ENCODE measurements around the gene SCUBE2. TPM values are rescaled to one million over a fixed set of nuclear protein-coding genes. Genes with fewer than 3 reads are reported as not detected.

The SCUBE2 gene
- total and polyA plus RNA-seq, 12 donors, result 1.9 to 47.6 (median 4.1) TPM

DNA sequence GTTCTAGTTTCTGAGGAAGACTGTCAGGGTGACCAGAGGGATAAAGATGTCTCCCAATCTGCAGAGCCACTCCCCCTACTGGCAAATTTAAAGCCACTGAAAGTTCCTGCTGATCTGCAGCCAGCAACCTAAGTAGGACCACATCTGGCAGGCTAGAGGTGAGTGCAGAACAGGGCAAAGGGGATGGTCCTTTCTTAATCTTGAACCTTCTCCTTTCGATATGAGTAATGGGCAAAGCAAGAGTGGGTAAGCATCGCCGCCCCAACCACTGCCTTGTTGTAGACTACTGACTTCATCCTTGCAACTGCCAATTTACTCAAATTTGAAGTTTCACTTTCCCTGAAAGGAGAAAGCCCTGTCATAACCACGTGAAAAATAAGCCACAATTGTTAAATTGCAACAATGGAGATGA is 30.7 kb downstream of the SCUBE2 start:
- TF ChIP-seq CTCF (IDR thresholded peaks at IDR 0.05), result peak in 1 of 6 experiments; percentile 6
- no peak for TF ChIP-seq POLR2A (IDR thresholded peaks at IDR 0.05)
- Histone ChIP-seq H3K27ac (no peak overlapping the region), H3K36me3 (replicated peaks in 1 of 2) (no peaks in the 10 kb centered on the region), H3K9me3 (replicated peaks in 1 of 3) (no peaks in the 10 kb centered on the region), H3K4me3 (no peak overlapping the region), H3K4me1 (replicated peaks in 1 of 2) (peaks cover 0 to 2% of the 10 kb centered on the region in 2 donors), H3K27me3 (no peaks in the 10 kb centered on the region)
- intact Hi-C loops (cut with DNase I), result no loop called here
- peak in 2 of 7 donors; percentile 10 to 60 for DNase-seq
- WGBS, 4 donors, result 53 to 70% (median 68%) methylated on average over 4 of the region's 4 CpGs

- H3K27ac ChIP-seq, result no peak overlapping the region
- H3K36me3 ChIP-seq (replicated peaks in 1 of 2), result no peaks in the 10 kb centered on the region
- H3K4me1 ChIP-seq (replicated peaks in 1 of 2), result no peaks in the 10 kb centered on the region
- H3K27me3 ChIP-seq, result no peaks in the 10 kb centered on the region
- intact Hi-C loops (cut with DNase I), result no loop called here
- 55 to 76% (median 64%) methylated on average over 3 of the region's 3 CpGs for WGBS, 4 donors
- no peak for DNase-seq
- no peaks in the 10 kb centered on the region for H3K9me3 ChIP-seq (replicated peaks in 1 of 3)
- TF ChIP-seq POLR2A (IDR thresholded peaks at IDR 0.05), result no peak
- no peak for TF ChIP-seq CTCF (IDR thresholded peaks at IDR 0.05)
- no peak overlapping the region for H3K4me3 ChIP-seq
Observed at GRCh38 chr11:9059406-9059805, 32.0 kb downstream of the SCUBE2 start.

DNA sequence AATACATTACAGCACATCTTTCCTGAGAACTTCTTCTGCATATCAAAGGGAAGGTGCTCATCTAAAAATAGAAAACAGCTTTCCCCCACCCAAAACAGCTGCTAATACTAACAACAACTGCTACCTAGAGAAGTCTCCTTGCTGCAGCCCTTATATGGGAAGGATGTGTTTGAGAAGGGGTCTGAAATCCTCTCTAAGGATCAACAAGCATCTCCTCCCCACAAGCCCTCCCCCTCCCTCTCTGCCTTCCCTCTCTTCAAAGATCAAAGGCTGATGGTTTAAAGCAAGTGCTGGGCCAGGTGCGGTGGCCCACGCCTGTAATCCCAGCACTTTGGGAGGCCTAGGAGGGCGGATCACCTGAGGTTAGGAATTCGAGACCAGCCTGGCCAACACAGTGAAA is 33.5 kb downstream of the SCUBE2 start:
- no peak overlapping the region for H3K27ac ChIP-seq
- WGBS, 4 donors, result 91 to 98% (median 94%) methylated on average over 4 of the region's 4 CpGs
- H3K4me3 ChIP-seq, result no peak overlapping the region
- intact Hi-C loops (cut with DNase I), result no loop called here
- no peak for DNase-seq
- H3K27me3 ChIP-seq, result no peaks in the 10 kb centered on the region
- no peaks in the 10 kb centered on the region for H3K4me1 ChIP-seq (replicated peaks in 1 of 2)
- no peaks in the 10 kb centered on the region for H3K9me3 ChIP-seq (replicated peaks in 1 of 3)
- no peaks in the 10 kb centered on the region for H3K36me3 ChIP-seq (replicated peaks in 1 of 2)
- TF ChIP-seq CTCF (IDR thresholded peaks at IDR 0.05), result no peak
- TF ChIP-seq POLR2A (IDR thresholded peaks at IDR 0.05), result no peak

DNA sequence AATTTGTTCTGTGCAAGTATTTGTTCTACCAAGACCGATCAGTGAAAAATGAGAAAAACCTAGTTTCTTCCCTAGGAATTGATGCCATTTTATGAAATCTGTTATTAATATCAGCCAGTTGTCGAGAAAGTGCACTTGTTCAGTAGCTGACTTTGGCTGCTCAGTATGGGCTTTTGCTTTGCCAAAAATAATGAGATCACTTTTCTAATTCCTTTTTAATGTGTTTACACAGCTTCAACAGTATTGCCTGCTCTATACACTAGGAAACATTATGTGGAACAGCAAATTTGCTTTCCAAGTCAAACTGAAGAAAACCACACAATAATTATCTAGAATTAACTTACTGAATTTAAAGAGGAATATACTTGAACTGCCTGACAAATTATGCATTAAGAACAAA is 34.4 kb downstream of the SCUBE2 start:
- WGBS, 4 donors, result 55 to 86% (median 64%) methylated on average over 2 of the region's 2 CpGs
- no peak overlapping the region for H3K4me3 ChIP-seq
- no peaks in the 10 kb centered on the region for H3K27me3 ChIP-seq
- H3K9me3 ChIP-seq (replicated peaks in 1 of 3), result no peaks in the 10 kb centered on the region
- H3K36me3 ChIP-seq (replicated peaks in 1 of 2), result no peaks in the 10 kb centered on the region
- intact Hi-C loops (cut with DNase I), result no loop called here
- no peak overlapping the region for H3K27ac ChIP-seq
- no peak for DNase-seq
- no peaks in the 10 kb centered on the region for H3K4me1 ChIP-seq (replicated peaks in 1 of 2)
- TF ChIP-seq CTCF (IDR thresholded peaks at IDR 0.05), result no peak
- TF ChIP-seq POLR2A (IDR thresholded peaks at IDR 0.05), result no peak
